IMR-90 (cell line): ENCODE data around the gene CACNA1D. TPM values are rescaled to one million over a fixed set of nuclear protein-coding genes. Genes with fewer than 3 reads are reported as not detected.

Experiments used
- ATAC-seq: fragments of 200-7000 bp; cut with Tn5 transposase; 2 replicates; pipeline ENCODE4 v1.9.1; 2020; ENCODE audit warnings: low read depth, mild to moderate bottlenecking, moderate library complexity
- BruUV-seq: library from RNA; stranded (reverse); fragments of 400-500 nt; replicated peaks from 2 replicates; lab custom pipeline; 2021; lab: Mats Ljungman, UMichigan
- CTCF ChIA-PET: fragments of 300-600 bp; formaldehyde crosslinking; extraction: SDS; loops from one replicate; lab custom pipeline; 2021; ENCODE audit warnings: antibody characterized with exemption; lab: Yijun Ruan, JAX
- POLR2A ChIA-PET: fragments of 300-600 bp; sonication (Branson Sonifier 250); formaldehyde crosslinking; loops from one replicate; lab custom pipeline; 2022; ENCODE audit warnings: antibody characterized with exemption; ENCODE audit not compliant: unreplicated experiment; lab: Charles Lee
- DNase-seq: peaks from one replicate; pipeline ENCODE4 v3.0.0; 2013
- H2AFZ ChIP-seq: replicated peaks from 2 replicates; pipeline ENCODE3; 2013; ENCODE audit warnings: low read length, mild to moderate bottlenecking; ENCODE audit not compliant: poor library complexity
- H2AK5ac ChIP-seq: 2 replicates; pipeline ENCODE4 v1.6.1; 2013; ENCODE audit warnings: low read depth, low read length, inconsistent platforms
- H2AK9ac ChIP-seq: replicated peaks from 2 replicates; pipeline ENCODE3; 2013; ENCODE audit warnings: mild to moderate bottlenecking, low read depth, low read length, moderate library complexity; ENCODE audit not compliant: poor library complexity
- H2BK120ac ChIP-seq: 2 replicates; pipeline ENCODE4 v1.6.1; 2013; ENCODE audit warnings: low read depth, low read length, inconsistent platforms
- H2BK15ac ChIP-seq: 3 replicates; pipeline ENCODE4 v1.6.1; 2013; ENCODE audit warnings: low read depth, low read length, inconsistent platforms
- H2BK20ac ChIP-seq: 2 replicates; pipeline ENCODE4 v1.6.1; 2013; ENCODE audit warnings: low read depth, mild to moderate bottlenecking, inconsistent platforms, low read length, moderate library complexity
- H2BK5ac ChIP-seq: 2 replicates; pipeline ENCODE4 v1.6.1; 2013; ENCODE audit warnings: mild to moderate bottlenecking, low read depth, low read length, inconsistent platforms; ENCODE audit not compliant: poor library complexity, severe bottlenecking
- H3K14ac ChIP-seq: replicated peaks from 2 replicates; pipeline ENCODE4 v1.6.1; 2013; ENCODE audit warnings: low read depth, low read length, inconsistent platforms
- H3K18ac ChIP-seq: 2 replicates; pipeline ENCODE4 v1.6.1; 2013; ENCODE audit warnings: low read depth, low read length, control low read depth
- H3K23ac ChIP-seq: 2 replicates; pipeline ENCODE4 v1.6.1; 2013; ENCODE audit warnings: low read depth, low read length, inconsistent platforms
- H3K27ac ChIP-seq: 2 replicates; pipeline ENCODE4 v1.5.1; 2013; ENCODE audit warnings: mild to moderate bottlenecking, control low read depth, low read length; ENCODE audit not compliant: insufficient read depth
- H3K27me3 ChIP-seq: 2 replicates; pipeline ENCODE4 v1.6.1; 2013; ENCODE audit warnings: low read length; ENCODE audit not compliant: control insufficient read depth, insufficient read depth
- H3K36me3 ChIP-seq: 2 replicates; pipeline ENCODE4 v1.6.1; 2013; ENCODE audit warnings: low read length, mixed read lengths; ENCODE audit not compliant: control insufficient read depth, insufficient read depth
- H3K4ac ChIP-seq: 2 replicates; pipeline ENCODE4 v1.6.1; 2013; ENCODE audit warnings: low read depth, low read length, inconsistent platforms
- H3K4me1 ChIP-seq: 2 replicates; pipeline ENCODE4 v1.6.1; 2013; ENCODE audit warnings: low read length, mixed read lengths; ENCODE audit not compliant: control insufficient read depth, insufficient read depth
- H3K4me2 ChIP-seq: 2 replicates; pipeline ENCODE4 v1.6.1; 2013; ENCODE audit warnings: low read depth, mild to moderate bottlenecking, control low read depth, low read length, moderate library complexity
- H3K4me3 ChIP-seq: 2 replicates; pipeline ENCODE4 v1.5.1; 2013; ENCODE audit warnings: low read depth, mild to moderate bottlenecking, control low read depth, low read length, moderate library complexity; ENCODE audit not compliant: insufficient read depth
- H3K56ac ChIP-seq: 2 replicates; pipeline ENCODE4 v1.6.1; 2013; ENCODE audit warnings: low read length, inconsistent platforms; ENCODE audit not compliant: insufficient read depth; ENCODE audit errors: extremely low read depth
- H3K79me1 ChIP-seq, 2 experiments: 2 replicates each; pipeline ENCODE4 v1.6.1; 2013; ENCODE audit warnings: low read length in 2 of 2, inconsistent platforms in 1 of 2, low read depth in 1 of 2
- H3K9ac ChIP-seq: 2 replicates; pipeline ENCODE4 v1.6.1; 2013; ENCODE audit warnings: low read depth, low read length, control low read depth
- H3K9me1 ChIP-seq: 2 replicates; pipeline ENCODE4 v1.6.1; 2013; ENCODE audit warnings: low read length, inconsistent platforms; ENCODE audit not compliant: insufficient read depth
- H3K9me3 ChIP-seq: 2 replicates; pipeline ENCODE4 v1.6.1; 2013; ENCODE audit warnings: low read length; ENCODE audit not compliant: control insufficient read depth, insufficient read depth
- H4K20me1 ChIP-seq: 2 replicates; pipeline ENCODE4 v1.6.1; 2013; ENCODE audit warnings: low read length, inconsistent platforms; ENCODE audit not compliant: insufficient read depth
- H4K5ac ChIP-seq: 2 replicates; pipeline ENCODE4 v1.6.1; 2013; ENCODE audit warnings: mild to moderate bottlenecking, low read depth, low read length, control low read depth
- H4K8ac ChIP-seq, 2 experiments: 2 replicates each; pipeline ENCODE4 v1.6.1; 2013; ENCODE audit warnings: low read depth in 2 of 2, low read length in 2 of 2, control low read depth in 1 of 2, inconsistent platforms in 1 of 2
- H4K91ac ChIP-seq: 2 replicates; pipeline ENCODE4 v1.6.1; 2013; ENCODE audit warnings: low read depth, low read length, inconsistent platforms; ENCODE audit not compliant: insufficient read depth
- BHLHE40 ChIP-seq: fragments of 150-350 bp; IDR thresholded peaks from 2 replicates; pipeline ENCODE4 v1.6.1; 2016; ENCODE audit warnings: mild to moderate bottlenecking, low read depth, low read length
- CEBPB ChIP-seq: IDR thresholded peaks from 2 replicates; pipeline ENCODE4 v1.6.1; 2012; ENCODE audit warnings: low read depth, low read length, improper control_type of control experiment
- CHD1 ChIP-seq: IDR thresholded peaks from 2 replicates; pipeline ENCODE4 v1.6.1; 2012; ENCODE audit warnings: low read depth, low read length, improper control_type of control experiment
- MAFK ChIP-seq: IDR thresholded peaks from 2 replicates; pipeline ENCODE4 v1.6.1; 2012; ENCODE audit warnings: low read depth, low read length, improper control_type of control experiment
- MAZ ChIP-seq: IDR thresholded peaks from 2 replicates; pipeline ENCODE4 v1.6.1; 2012; ENCODE audit warnings: low read depth, mild to moderate bottlenecking, low read length, improper control_type of control experiment, moderate library complexity, borderline replicate concordance
- MXI1 ChIP-seq: IDR thresholded peaks from 2 replicates; pipeline ENCODE4 v1.6.1; 2012; ENCODE audit warnings: low read depth, mild to moderate bottlenecking, low read length, moderate library complexity, borderline replicate concordance
- NFE2L2 ChIP-seq: fragments of 150-350 bp; IDR thresholded peaks from 2 replicates; pipeline ENCODE4 v1.6.1; 2016; ENCODE audit warnings: low read depth, mild to moderate bottlenecking, low read length
- SMC3 ChIP-seq: fragments of 150-350 bp; IDR thresholded peaks from 2 replicates; pipeline ENCODE4 v1.6.1; 2016; ENCODE audit warnings: low read depth, mild to moderate bottlenecking, antibody characterized with exemption, low read length, moderate library complexity
- WGBS, 2 experiments: methylation state at CpG; one replicate each; pipeline versions ENCODE4 v1.1.5 to v1.1.7; 2013; ENCODE audit warnings: missing lambda C conversion rate in 2 of 2; ENCODE audit not compliant: insufficient read length in 1 of 2; ENCODE audit errors: extremely low coverage in 2 of 2; 5-methylcytosine and 5-hydroxymethylcytosine counted together
- dilution Hi-C: fragments of 300-500 bp; cut with HindIII; formaldehyde crosslinking; loops from one replicate; pipeline ENCODE4 v1.14.3; 2018; ENCODE audit warnings: low sequenced_read_pairs; ENCODE audit not compliant: unreplicated experiment
- in situ Hi-C: fragments of 300-500 bp; cut with MboI; formaldehyde crosslinking; loops from 3 replicates; pipeline ENCODE4 v1.14.3; 2019; ENCODE audit warnings: low sequenced_read_pairs, inconsistent platforms, mixed read lengths
- intact Hi-C: fragments of 100-400 bp; cut with micrococcal nuclease; formaldehyde crosslinking; loops from 2 replicates; pipeline ENCODE4 v1.10.0; 2022
- polyA plus RNA-seq, 3 experiments: library from polyadenylated mRNA; depleted of rRNA; stranded (reverse); fragments of >200 nt; gene quantifications; 2 replicates each; pipeline ENCODE4 v1.2.3, GENCODE V29; 2012; ENCODE audit warnings: low replicate concordance in 1 of 3
- total RNA-seq: library from RNA; depleted of rRNA; stranded (reverse); fragments of >200 nt; gene quantifications from 2 replicates; pipeline ENCODE4 v1.2.3, GENCODE V29; 2012
- TF ChIP-seq, protein P1 (sequence below): fragments of 150-350 bp; IDR thresholded peaks from 2 replicates; pipeline ENCODE4 v1.6.1; 2016; ENCODE audit warnings: low read depth, mild to moderate bottlenecking, low read length, moderate library complexity, borderline replicate concordance
- TF ChIP-seq, protein P2 (sequence below): fragments of 150-350 bp; IDR thresholded peaks from 2 replicates; pipeline ENCODE4 v1.6.1; 2017; ENCODE audit warnings: mild to moderate bottlenecking, antibody characterized with exemption, low read length, low read depth

Gene CACNA1D
- total and polyA plus RNA-seq, 2 of the 4 experiments (the other 2 are of a cell fraction), result 0.07 TPM; not detected in 1

DNA sequence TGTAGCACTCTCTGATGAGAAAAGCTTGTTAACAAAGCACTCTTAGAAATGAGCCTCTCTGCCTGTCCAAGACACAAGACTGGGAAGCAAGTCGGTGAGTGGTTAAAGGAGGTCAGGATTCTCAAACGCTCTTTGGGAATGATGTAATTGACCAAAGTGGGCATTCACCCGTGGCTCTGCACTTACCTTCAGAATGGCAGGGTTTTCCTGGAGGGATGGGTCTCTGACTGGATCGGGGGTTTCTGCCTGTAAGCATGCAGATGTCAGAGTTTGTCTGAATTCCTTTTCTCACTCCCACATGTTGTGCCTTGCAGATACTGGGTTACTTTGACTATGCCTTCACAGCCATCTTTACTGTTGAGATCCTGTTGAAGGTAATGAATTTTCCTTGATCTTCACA, 245.6 kb downstream of the CACNA1D start:
- POLR2A ChIA-PET, result no interaction called here
- dilution Hi-C loops (no loop called here), intact Hi-C loops (no loop called here), in situ Hi-C loops (no loop called here)
- no peak overlapping the region for H2AFZ ChIP-seq
- no peak overlapping the region for H3K56ac ChIP-seq
- H3K14ac ChIP-seq, result no peak overlapping the region
- no peak overlapping the region for H3K4me3 ChIP-seq
- no peak overlapping the region for H4K5ac ChIP-seq
- H4K20me1 ChIP-seq, result no peaks in the 10 kb centered on the region
- H3K9ac ChIP-seq, result no peak overlapping the region
- no peaks in the 10 kb centered on the region for H3K9me1 ChIP-seq
- no peak overlapping the region for H3K23ac ChIP-seq
- no peak overlapping the region for H2BK120ac ChIP-seq
- H3K18ac ChIP-seq, result no peak overlapping the region
- WGBS, 2 experiments, result no CpG with 5 or more reads among the region's 4 CpGs
- H3K36me3 ChIP-seq, result no peaks in the 10 kb centered on the region
- H3K4me2 ChIP-seq, result no peak overlapping the region
- BruUV-seq, result no TSS peak
- ATAC-seq (no peak), DNase-seq (no peak)
- no peak overlapping the region for H2AK9ac ChIP-seq
- CTCF ChIA-PET, result no interaction called here
- no peak overlapping the region for H3K4ac ChIP-seq
- no peaks in the 10 kb centered on the region for H3K79me1 ChIP-seq
- no peak overlapping the region for H2BK5ac ChIP-seq
- H3K27ac ChIP-seq, result no peak overlapping the region
- H2BK15ac ChIP-seq, result no peak overlapping the region
- TF ChIP-seq CHD1 (no peak), MAZ (no peak), CEBPB (no peak), SMC3 (no peak), BHLHE40 (no peak), MXI1 (no peak), MAFK (no peak), NFE2L2 (no peak)
- TF ChIP-seq, protein P1, sequence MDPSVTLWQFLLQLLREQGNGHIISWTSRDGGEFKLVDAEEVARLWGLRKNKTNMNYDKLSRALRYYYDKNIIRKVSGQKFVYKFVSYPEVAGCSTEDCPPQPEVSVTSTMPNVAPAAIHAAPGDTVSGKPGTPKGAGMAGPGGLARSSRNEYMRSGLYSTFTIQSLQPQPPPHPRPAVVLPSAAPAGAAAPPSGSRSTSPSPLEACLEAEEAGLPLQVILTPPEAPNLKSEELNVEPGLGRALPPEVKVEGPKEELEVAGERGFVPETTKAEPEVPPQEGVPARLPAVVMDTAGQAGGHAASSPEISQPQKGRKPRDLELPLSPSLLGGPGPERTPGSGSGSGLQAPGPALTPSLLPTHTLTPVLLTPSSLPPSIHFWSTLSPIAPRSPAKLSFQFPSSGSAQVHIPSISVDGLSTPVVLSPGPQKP, result no peak
- TF ChIP-seq, protein P2, sequence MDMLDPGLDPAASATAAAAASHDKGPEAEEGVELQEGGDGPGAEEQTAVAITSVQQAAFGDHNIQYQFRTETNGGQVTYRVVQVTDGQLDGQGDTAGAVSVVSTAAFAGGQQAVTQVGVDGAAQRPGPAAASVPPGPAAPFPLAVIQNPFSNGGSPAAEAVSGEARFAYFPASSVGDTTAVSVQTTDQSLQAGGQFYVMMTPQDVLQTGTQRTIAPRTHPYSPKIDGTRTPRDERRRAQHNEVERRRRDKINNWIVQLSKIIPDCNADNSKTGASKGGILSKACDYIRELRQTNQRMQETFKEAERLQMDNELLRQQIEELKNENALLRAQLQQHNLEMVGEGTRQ, result no peak
- H2BK20ac ChIP-seq, result no peak overlapping the region
- no peaks in the 10 kb centered on the region for H3K4me1 ChIP-seq
- no peak overlapping the region for H4K8ac ChIP-seq
- no peak overlapping the region for H2AK5ac ChIP-seq
- no peak overlapping the region for H4K91ac ChIP-seq
- peaks cover 2% of the 10 kb centered on the region for H3K27me3 ChIP-seq
- no peaks in the 10 kb centered on the region for H3K9me3 ChIP-seq
